SKM-1 (cell line): ENCODE measurements around the gene IFTAP.

Source experiments
- DNase-seq: peaks from one replicate; lab custom pipeline; 2025; ENCODE audit not compliant: unreplicated experiment; lab: John Stamatoyannopoulos, UW

The IFTAP gene

GRCh38 chr11:36703055-36703404, 108.7 kb downstream of the IFTAP start:
- no peak for DNase-seq
